Sigmoid colon (tissue), 7 donors: ENCODE results near the gene GRK6. TPM values are rescaled to one million over a fixed set of nuclear protein-coding genes. Genes with fewer than 3 reads are reported as not detected.

Source experiments
- DNase-seq: peaks from one replicate; pipeline ENCODE4 v3.0.0-alpha.2; 2019
- H3K27ac ChIP-seq, 4 donors: fragments of 200-600 bp; sonication (generic); one replicate each; pipeline ENCODE4 v1.5.1; 2016 to 2019; ENCODE audit warnings: mild to moderate bottlenecking in 1 of 4
- H3K27me3 ChIP-seq, 3 donors: fragments of 200-600 bp; sonication (generic); one replicate each; pipeline ENCODE4 v1.5.1; 2019; ENCODE audit warnings: mild to moderate bottlenecking in 1 of 3
- H3K36me3 ChIP-seq, 4 donors: fragments of 200-600 bp; sonication (generic); one replicate each; pipeline ENCODE4 v1.5.1; 2016 to 2019
- H3K4me1 ChIP-seq, 4 donors: fragments of 200-600 bp; sonication (generic); one replicate each; pipeline ENCODE4 v1.5.1; 2017 to 2019
- H3K4me3 ChIP-seq, 4 donors: fragments of 200-600 bp; sonication (generic); one replicate each; pipeline ENCODE4 v1.5.1; 2017 to 2019; ENCODE audit warnings: mild to moderate bottlenecking in 2 of 4, moderate library complexity in 1 of 4
- H3K9me3 ChIP-seq, 4 donors: fragments of 200-600 bp in 3 of 4; sonication (generic) in 3 of 4; one replicate each; pipeline versions ENCODE4 v1.5.1 to v1.6.1; 2013 to 2019
- CTCF ChIP-seq, 4 experiments: fragments of 450-650 bp in 3 of 4; fragments of 200-600 bp in 1 of 4; IDR thresholded peaks; one replicate each; pipeline ENCODE4 v1.5.1; 2016 to 2019; ENCODE audit warnings: antibody characterized with exemption in 4 of 4, mild to moderate bottlenecking in 3 of 4, moderate library complexity in 2 of 4
- EP300 ChIP-seq, 4 donors: sonication (generic); formaldehyde crosslinking; IDR thresholded peaks; one replicate each; pipeline ENCODE4 v1.6.1; 2017; ENCODE audit warnings: antibody characterized with exemption in 4 of 4
- POLR2A ChIP-seq, 2 donors: fragments of 450-650 bp; IDR thresholded peaks; one replicate each; pipeline ENCODE4 v1.6.1; 2016; ENCODE audit warnings: antibody characterized with exemption in 2 of 2, mild to moderate bottlenecking in 2 of 2, moderate library complexity in 2 of 2
- POLR2AphosphoS5 ChIP-seq, 4 donors: sonication (generic); formaldehyde crosslinking; IDR thresholded peaks; one replicate each; pipeline ENCODE4 v1.6.1; 2017; ENCODE audit warnings: antibody characterized with exemption in 4 of 4
- WGBS, 2 donors: extraction: QIAGEN DNeasy Blood & Tissue Kit; methylation state at CpG; one replicate each; pipeline ENCODE4 v1.1.7; 2013; 5-methylcytosine and 5-hydroxymethylcytosine counted together
- intact Hi-C: fragments of 100-400 bp; cut with DNase I; formaldehyde crosslinking; loops from one replicate; pipeline ENCODE4 v1.15.1; 2023
- polyA plus RNA-seq, 3 donors: library from polyadenylated mRNA; stranded (reverse); fragments of 200-250 nt; gene quantifications; one replicate each; pipeline ENCODE4 v1.2.3, GENCODE V29; 2013
- total RNA-seq, 4 donors: library from RNA; depleted of rRNA; stranded (reverse); fragments of >200 nt; gene quantifications; one replicate each; pipeline ENCODE4 v1.1.0, GENCODE V29; 2016
- donor health status: healthy with polysubstance abuse.
- donor health status: Bipolar disorder and iron deficiency.
- donor health status: healthy.

Gene GRK6
- total and polyA plus RNA-seq, 7 donors = 16.5 to 47.9 (median 21.9) TPM

- Histone ChIP-seq H3K27me3 (no peaks in the 10 kb centered on the region), H3K36me3 (peaks cover 3 to 37% (median 16%) of the 10 kb centered on the region in 4 donors), H3K27ac (no peak overlapping the region), H3K9me3 (no peaks in the 10 kb centered on the region), H3K4me1 (peaks cover 0 to 37% (median 26%) of the 10 kb centered on the region in 4 donors), H3K4me3 (no peak overlapping the region)
- DNase-seq = no peak
- intact Hi-C loops = no loop called here
- TF ChIP-seq POLR2AphosphoS5 (IDR thresholded peaks at IDR 0.05) (peak in 1 of 4 donors; percentile 4), CTCF (IDR thresholded peaks at IDR 0.05) (no peak)
- WGBS, 2 donors = 95 to 96% methylated on average over 28 of the region's 28 CpGs
Measured at GRCh38 chr5:177459819-177460628, 33.5 kb downstream of the GRK6 start.

GRCh38 chr5:177462021-177462670 is 35.7 kb downstream of the GRK6 start:
- H3K9me3 ChIP-seq = no peaks in the 10 kb centered on the region
- intact Hi-C loops = no loop called here
- peaks cover 15 to 58% (median 32%) of the 10 kb centered on the region in 4 donors for H3K36me3 ChIP-seq
- H3K27me3 ChIP-seq = no peaks in the 10 kb centered on the region
- H3K4me3 ChIP-seq = no peak overlapping the region
- 63 to 87% methylated on average over 27 of the region's 27 CpGs for WGBS, 2 donors
- peaks cover 0 to 16% (median 6%) of the 10 kb centered on the region in 4 donors for H3K4me1 ChIP-seq
- H3K27ac ChIP-seq = peak overlapping the region in 3 of 4 donors; percentile 23 to 49 (median 28)
- no peak for DNase-seq
- TF ChIP-seq CTCF (IDR thresholded peaks at IDR 0.05) = no peak
- TF ChIP-seq POLR2A (IDR thresholded peaks at IDR 0.05) = no peak
- no peak for TF ChIP-seq EP300 (IDR thresholded peaks at IDR 0.05)
- peak in 2 of 4 donors; percentile 8 to 19 for TF ChIP-seq POLR2AphosphoS5 (IDR thresholded peaks at IDR 0.05)

GRCh38 chr5:177465044-177465443 is 38.6 kb downstream of the GRK6 start:
- Histone ChIP-seq H3K27ac (no peak overlapping the region), H3K4me1 (peaks cover 0 to 25% (median 16%) of the 10 kb centered on the region in 4 donors), H3K27me3 (no peaks in the 10 kb centered on the region), H3K36me3 (peaks cover 12 to 53% (median 31%) of the 10 kb centered on the region in 4 donors), H3K4me3 (no peak overlapping the region), H3K9me3 (no peaks in the 10 kb centered on the region)
- intact Hi-C loops = no loop called here
- 94 to 97% methylated on average over 11 of the region's 11 CpGs for WGBS, 2 donors
- TF ChIP-seq POLR2AphosphoS5 (IDR thresholded peaks at IDR 0.05) (no peak), CTCF (IDR thresholded peaks at IDR 0.05) (no peak), EP300 (IDR thresholded peaks at IDR 0.05) (no peak), POLR2A (IDR thresholded peaks at IDR 0.05) (no peak)
- DNase-seq = no peak

GRCh38 chr5:177466861-177467260 is 40.4 kb downstream of the GRK6 start:
- Histone ChIP-seq H3K27ac (no peak overlapping the region), H3K9me3 (no peaks in the 10 kb centered on the region), H3K4me1 (peaks cover 0 to 38% (median 33%) of the 10 kb centered on the region in 4 donors), H3K36me3 (peaks cover 8 to 46% (median 28%) of the 10 kb centered on the region in 4 donors), H3K27me3 (no peaks in the 10 kb centered on the region), H3K4me3 (no peak overlapping the region)
- DNase-seq = no peak
- TF ChIP-seq POLR2AphosphoS5 (IDR thresholded peaks at IDR 0.05) (no peak), POLR2A (IDR thresholded peaks at IDR 0.05) (no peak), EP300 (IDR thresholded peaks at IDR 0.05) (no peak), CTCF (IDR thresholded peaks at IDR 0.05) (no peak)
- 89 to 95% methylated on average over 25 of the region's 25 CpGs for WGBS, 2 donors
- intact Hi-C loops = no loop called here
